A673 (cell line): Measurements from ENCODE around the gene SYT14.

ENCODE experiments used
- EZH2 ChIP-seq: fragments of 200-600 bp; sonication (generic); IDR thresholded peaks from 2 replicates; pipeline ENCODE4 v1.6.1; 2017; ENCODE audit warnings: borderline replicate concordance, low read depth, mild to moderate bottlenecking, mixed read lengths, antibody characterized with exemption, low read length; ENCODE audit not compliant: poor library complexity, severe bottlenecking
- TF ChIP-seq, protein P1 (sequence below): fragments of 300-800, 200-600 bp; sonication (generic); conservative IDR thresholded peaks from 2 replicates; pipeline ENCODE4 v1.5.1; 2017; ENCODE audit warnings: low read depth, mild to moderate bottlenecking, antibody characterized with exemption, low read length, moderate library complexity, mixed read lengths

DNA sequence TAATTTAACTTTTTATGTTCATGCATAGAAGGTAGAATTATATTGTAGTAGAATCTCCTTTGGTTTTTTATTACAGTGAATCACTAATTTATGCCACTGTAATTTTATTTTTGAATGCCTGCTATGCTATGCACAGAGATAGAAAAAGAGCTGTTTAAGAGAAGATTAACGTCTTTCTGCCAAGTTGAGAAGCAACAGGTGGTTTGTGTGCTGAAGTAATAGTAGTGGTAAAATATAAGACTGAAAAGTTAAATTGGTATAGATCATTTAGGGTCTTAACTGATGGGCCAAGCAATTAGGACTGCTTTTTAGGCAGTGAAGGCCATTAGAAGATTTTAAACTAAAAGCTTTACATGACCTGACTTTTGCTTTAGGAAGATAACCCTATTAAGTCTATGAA lies 115.1 kb downstream of the SYT14 start:
- TF ChIP-seq, protein P1, sequence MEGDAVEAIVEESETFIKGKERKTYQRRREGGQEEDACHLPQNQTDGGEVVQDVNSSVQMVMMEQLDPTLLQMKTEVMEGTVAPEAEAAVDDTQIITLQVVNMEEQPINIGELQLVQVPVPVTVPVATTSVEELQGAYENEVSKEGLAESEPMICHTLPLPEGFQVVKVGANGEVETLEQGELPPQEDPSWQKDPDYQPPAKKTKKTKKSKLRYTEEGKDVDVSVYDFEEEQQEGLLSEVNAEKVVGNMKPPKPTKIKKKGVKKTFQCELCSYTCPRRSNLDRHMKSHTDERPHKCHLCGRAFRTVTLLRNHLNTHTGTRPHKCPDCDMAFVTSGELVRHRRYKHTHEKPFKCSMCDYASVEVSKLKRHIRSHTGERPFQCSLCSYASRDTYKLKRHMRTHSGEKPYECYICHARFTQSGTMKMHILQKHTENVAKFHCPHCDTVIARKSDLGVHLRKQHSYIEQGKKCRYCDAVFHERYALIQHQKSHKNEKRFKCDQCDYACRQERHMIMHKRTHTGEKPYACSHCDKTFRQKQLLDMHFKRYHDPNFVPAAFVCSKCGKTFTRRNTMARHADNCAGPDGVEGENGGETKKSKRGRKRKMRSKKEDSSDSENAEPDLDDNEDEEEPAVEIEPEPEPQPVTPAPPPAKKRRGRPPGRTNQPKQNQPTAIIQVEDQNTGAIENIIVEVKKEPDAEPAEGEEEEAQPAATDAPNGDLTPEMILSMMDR: no peak
- no peak for TF ChIP-seq EZH2
